GM18517 (cell line): ENCODE measurements around the gene SH3TC1.

Experiments used
- ATAC-seq: cut with Tn5 transposase; IDR thresholded peaks from one replicate; pipeline ENCODE4 v1.9.1; 2021; ENCODE audit warnings: mild to moderate bottlenecking, moderate library complexity; ENCODE audit not compliant: unreplicated experiment

SH3TC1 gene

GRCh38 chr4:8285976-8286718, 87.1 kb downstream of the SH3TC1 start:
- ATAC-seq = no peak

- no peak for ATAC-seq
Observed at GRCh38 chr4:8286719-8287342, 87.7 kb downstream of the SH3TC1 start.

GRCh38 chr4:8287343-8288280, 88.5 kb downstream of the SH3TC1 start:
- ATAC-seq = no peak

- no peak for ATAC-seq
Observed at GRCh38 chr4:8289151-8289750, 90.2 kb downstream of the SH3TC1 start.

- ATAC-seq = no peak
Observed at GRCh38 chr4:8289956-8290700, 91.0 kb downstream of the SH3TC1 start.

GRCh38 chr4:8290701-8290970, 91.5 kb downstream of the SH3TC1 start:
- no peak for ATAC-seq
